ENCODE measurements around the gene NKAIN4.

The NKAIN4 gene

DNA sequence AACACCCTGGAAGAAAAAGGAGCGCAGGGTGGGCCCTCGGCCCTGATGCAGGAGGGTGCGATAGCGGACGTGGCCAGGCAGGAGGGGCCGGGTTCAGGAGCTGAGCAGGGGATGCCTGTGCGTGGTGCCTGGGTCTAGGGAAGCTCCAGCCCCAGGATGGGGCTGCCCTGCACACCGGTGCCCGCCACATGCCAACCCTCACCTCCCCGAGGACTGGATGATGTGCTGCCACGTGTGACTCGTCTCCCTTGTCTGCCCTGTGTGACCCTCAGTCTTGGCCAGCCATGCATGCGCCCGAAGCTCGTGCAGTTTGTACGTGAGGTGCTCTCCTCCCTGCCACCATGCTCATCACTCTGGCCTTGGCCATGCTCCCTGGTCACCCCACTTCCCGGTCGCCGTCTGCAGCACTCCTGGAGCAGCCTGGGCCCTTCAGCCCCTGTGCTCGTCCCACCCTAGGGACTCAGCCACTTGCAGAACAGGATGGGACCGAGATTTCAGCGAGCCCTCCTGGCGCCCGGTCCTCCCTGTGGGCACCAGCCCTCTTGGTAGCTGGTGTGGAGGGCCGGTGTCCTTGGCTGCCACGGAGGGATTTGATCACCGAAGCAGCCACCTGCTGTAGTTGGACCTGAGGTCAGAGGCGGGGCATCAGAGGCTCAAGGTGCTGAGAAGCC, 34.5 kb upstream of the NKAIN4 start:
- no peak for DNase-seq (ENCODE audit: low read depth in 2 of 2)

DNA sequence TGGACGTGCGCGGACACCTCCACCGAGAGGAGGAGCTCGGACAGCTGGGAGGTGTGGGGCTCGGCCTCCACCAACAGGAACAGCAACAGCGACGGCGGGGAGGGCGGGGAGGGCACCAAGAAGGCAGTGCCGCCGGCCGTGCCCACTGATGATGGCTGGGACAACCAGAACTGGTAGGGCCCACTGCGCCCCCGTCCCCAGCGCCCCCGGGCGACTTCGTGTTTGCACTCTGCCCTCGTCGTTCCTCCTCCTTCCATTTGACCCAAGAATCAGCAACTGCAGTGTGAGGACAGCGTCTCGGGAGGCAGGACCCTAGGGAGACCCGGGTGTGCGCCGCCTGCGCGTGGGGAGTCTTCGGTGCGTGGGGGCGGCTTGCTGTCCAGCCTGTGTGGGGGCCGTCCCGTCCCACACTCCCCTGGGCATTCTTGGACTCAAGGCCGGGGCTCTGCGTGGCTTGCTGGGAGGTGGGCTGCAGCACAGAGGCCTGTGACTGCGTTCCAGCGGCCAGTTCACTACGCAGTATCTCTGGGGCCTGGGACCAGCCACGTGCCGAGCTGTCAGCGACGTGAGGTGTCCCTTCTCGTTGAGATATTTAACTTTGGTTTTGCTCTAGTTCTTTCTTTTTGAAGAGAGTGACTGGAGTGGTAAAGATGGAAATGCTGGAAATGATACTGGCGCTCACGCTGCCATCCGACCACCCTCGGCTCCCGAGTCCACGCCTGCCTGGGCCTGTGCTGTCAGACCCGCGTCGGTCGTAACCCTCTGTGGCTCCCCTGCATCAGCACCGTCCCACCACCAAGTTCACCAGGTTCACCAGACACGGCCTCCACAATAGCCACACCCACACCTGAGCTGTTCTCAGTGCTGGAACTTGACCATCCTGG, 33.7 kb upstream of the NKAIN4 start:
- no peak for DNase-seq (ENCODE audit: low read depth in 2 of 2)

DNA sequence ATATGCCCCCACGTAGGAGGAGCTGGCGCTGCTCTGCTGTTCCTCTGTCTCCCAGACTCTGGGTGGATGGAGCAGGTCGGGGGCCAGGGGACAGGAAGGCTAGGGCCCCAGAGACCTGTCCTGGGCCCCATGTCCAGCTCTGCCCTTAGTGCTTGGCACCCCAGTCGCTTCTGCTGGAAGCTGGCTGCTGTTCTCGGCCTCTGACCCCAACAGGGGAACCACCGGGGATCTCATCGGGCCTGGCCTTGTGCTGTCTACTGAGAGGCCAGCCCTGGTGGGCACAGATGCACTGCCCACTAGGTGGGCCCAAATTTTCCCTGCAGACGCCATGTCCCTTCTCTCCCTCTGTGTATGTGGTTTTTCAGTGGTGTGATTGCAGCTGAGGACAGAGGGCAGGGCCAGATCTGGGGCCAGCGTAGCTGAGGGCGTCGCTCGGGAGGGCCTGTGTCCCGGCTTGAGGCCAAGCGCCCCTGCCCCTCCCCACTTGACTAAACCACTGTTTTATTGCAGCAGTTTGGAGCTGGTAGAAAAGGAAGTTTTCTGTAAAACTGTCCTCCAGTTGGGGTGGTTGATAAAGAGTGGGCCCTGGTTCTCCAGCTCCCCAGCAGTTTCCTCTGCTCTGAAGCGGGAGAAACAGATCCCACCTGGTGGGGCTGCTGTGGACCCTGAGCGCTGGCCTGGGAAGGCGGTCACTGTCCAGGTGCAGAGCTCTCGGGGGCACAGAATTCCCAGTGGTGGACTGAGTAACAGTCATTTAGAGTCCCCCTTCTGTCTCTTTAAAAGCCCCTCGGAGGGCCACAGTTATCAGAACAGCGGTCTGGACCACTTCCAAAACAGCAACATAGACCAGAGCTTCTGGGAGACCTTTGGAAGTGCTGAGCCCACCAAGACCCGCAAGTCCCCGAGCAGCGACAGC, 32.8 kb upstream of the NKAIN4 start:
- DNase-seq (ENCODE audit: low read depth in 2 of 2), result no peak

DNA sequence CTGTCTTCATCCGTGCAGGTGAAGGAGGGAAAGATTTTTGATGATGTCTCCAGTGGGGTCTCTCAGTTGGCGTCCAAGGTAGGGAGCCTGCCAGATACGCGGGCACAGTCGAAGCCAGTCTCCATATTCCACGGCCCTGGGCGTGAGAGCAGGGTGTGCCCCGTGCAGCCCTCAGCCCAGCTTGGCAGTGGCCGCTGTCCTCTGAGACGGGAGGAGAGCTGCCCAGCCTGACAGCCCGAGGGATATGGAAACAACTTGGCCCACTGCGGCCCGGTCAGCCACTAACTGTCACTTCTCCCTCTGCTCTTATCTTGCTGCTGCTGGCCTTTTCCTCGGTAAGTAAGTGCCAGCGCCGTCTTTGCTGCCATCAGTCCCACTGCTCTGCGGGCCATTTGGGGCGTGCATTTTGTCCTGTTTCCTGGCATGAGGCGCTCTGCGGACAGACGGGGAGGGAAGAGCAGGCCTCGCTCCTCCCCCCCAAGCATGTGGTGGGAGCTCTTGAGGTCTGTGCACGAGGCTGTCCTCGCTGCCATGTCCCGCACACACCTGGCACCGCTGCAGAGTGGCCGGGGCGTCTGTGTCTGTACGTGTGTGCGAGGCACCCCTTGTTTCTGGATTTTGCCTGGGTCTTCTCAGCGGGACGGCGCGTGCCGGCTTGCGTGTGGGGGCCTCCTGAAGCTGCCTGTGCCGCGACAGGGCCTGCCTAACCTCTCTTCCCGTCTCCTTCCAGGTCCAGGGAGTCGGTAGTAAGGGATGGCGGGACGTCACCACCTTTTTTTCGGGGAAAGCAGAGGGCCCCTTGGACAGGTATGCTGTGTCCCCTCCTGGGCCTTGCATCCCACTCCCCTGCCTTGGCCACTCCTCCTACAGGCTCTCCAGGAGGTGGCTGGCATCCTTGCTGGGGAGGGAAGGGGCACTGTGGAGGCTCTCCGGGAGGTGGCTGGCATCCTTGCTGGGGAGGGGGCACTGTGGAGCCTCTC, 31.7 kb upstream of the NKAIN4 start:
- DNase-seq (ENCODE audit: low read depth in 2 of 2), result no peak

DNA sequence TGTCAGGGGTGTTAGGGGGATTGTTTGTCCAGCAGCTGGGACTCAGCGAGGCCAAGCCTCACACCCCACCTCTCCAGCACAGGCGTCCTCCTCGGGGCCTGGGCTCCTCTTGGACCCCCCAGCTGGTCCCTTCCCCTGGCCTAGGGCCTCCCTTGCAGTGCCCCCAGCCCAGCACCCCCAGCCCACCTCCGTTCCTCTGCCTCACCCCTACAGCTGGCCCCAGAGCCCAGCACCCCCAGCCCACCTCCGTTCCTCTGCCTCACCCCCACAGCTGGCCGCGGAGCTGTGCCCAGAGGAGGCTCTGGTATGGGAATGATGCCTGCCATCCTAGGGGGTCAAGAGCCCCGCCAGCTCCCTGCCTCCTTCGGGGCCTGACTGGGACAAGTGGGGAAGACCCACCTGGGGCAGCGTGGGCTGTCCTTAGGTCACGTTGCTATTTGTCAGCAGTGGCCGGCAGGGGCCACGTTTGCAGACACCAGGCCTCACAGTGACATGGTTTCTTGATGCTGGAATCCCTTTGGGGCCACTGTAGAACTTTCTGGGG, 30.8 kb upstream of the NKAIN4 start:
- no peak for DNase-seq (ENCODE audit: low read depth in 2 of 2)

DNA sequence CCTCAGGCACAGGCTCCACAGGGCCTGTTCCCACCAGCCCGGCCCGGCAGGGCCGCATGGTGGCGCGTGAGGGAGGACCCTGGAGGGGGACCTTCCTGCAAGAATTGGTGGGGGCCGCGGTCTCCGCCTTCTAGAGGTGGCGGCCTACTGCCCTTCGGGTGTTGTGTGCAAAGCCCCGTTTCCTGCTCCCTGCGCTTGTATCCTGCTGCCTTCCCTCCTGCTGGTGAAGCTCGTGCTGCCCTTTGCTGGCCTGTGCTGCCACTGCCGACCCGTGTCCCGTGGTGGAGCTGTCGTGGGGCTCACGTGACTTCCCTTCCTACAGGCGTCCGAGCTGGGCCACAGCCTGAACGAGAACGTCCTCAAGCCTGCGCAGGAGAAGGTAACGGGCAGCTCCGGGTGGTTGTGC, 30.3 kb upstream of the NKAIN4 start:
- no peak for DNase-seq (ENCODE audit: low read depth in 2 of 2)

DNA sequence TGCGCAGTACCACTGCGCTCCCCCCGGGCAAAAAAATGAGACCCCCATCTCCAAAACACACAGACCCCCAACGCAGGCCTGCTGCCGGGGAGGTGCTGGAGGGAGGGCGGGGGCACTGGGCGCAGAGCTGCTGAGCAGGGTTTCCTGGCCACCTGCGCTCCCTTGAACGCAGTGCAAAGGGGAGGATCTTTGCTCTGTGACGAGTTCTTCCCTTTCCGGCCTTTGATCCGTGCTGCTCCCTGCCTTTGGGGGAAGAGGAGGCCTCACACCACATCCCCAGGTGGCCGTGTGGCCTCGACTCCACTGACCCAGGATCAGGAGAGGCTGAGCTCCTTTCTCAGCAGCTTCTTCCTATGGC, 29.8 kb upstream of the NKAIN4 start:
- DNase-seq (ENCODE audit: low read depth in 2 of 2), result no peak

DNA sequence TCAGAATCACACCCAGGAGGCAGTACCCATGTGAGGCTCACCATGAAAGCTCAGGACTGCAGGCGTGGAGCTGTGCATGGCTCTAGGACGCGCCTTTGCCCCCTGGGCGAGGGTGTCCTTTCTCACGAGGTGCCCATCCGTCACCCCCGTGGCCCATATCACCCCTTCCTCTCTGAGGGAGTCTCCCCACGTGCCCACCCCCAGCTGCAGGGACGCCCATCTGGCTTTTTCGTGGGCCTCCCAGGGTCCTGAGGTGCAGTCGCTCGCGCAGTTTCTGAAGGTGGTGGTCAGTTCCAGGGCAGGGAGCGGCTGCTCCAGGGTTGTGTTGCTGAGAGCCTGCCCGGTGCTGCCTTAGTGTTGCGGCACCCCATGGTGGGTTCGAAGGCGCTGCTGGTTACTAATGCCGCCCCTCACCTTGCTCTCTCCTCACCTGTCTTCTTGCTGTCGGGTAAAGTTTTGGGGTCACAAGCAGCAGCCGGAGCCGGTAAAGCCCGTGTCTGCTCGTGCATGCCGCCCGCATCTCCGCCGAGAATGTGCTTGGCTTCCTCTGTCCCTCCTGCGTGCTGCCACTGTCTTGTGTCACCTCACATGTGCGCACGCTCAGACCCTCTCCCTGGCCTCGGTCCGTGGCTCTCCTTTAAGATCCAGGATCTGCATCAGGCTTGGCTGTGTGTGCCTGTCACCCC, 29.3 kb upstream of the NKAIN4 start:
- DNase-seq (ENCODE audit: low read depth in 2 of 2), result no peak

DNA sequence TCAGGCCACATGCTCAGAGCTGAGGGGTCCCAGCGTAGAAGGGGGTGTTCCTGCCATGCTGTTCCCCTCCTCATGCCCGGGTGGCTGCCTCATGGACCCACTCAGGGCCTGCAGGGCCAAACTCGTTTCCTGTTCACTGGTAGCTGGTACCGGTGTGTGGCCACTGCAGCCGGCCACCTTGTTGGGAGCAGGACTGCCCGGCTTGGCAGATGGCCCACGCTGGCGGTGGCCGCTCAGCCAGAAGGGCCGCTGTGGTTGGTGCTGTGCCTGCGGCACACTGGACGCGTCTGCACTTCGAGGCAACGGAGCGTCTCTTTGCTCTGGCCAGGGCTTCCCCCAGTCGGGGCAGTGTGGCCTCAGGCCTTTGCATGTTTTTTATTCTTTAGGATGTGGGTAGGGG, 28.7 kb upstream of the NKAIN4 start:
- no peak for DNase-seq (ENCODE audit: low read depth in 2 of 2)

DNA sequence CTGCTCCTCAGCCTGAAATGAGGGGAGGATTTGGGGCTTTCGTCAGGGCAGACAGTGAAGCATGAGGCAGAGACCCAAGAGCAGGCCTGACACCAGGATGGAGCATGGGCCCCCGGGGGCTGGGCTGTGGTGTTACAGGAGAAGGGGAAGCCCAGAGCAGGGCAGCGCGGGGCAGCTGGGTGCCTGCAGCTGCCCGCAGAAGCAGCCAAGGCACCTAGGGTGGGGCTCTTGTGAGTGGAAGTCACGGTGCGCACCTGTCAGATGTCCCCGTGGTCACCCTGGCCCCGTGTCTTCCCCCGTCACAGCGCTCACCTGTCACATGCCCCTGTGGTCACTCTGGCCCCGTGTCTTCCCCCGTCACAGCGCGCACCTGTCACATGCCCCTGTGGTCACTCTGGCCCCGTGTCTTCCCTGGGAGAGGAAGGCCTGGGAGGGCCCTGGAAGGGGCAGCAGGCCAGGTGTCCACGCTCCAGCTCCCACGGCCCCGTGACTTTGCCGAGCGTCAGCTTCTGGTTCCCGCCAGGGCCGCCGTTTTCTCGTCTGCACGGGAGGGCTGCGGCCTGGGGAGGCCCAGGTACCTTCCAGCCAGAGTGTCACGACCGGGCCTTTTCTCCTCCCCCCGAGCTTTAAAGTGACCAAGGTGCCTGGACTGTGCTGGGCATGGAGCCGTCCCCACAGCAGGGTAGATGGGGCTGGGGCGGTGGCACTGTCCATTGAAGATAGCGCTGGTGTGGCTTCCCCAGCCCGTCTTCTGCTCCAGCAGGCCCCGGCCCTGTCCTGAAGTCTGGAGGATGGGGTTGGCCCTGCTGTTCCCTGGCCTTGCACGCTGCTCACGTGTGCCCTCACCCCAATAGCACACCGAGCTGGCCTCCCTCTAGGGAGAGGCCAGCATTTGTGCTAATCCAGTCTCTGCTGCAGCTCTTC, 27.7 kb upstream of the NKAIN4 start:
- DNase-seq (ENCODE audit: low read depth in 2 of 2), result no peak

DNA sequence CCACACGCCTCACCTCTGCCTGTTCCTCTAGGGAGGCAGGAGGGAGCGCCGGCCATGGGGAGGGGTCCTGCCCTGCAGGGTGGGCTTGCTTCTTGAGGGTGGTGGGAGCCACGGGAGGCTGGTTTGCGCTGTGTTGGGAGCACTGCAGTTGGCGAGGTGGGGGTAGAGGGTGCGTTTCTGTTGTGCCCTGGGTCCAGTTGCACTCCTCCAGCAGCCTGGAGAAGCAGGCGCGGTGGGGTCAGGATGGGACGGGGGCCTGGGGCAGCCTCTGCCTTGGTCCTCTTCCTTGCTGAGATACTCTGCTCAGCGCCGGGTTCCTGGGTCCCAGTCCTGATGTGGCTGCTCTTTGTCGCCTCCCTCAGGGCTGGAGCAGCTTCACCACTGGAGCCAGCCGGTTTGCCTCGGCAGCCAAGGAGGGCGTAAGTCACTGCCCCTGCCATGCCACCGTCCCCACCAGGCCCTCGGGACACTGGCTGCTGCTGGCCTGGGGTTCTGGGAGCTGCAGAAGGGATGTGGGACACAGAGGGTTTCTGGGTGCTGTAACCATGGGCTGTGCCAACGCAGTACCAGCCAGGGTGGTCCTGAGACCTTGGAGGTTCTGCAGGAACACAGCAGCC, 26.8 kb upstream of the NKAIN4 start:
- no peak for DNase-seq (ENCODE audit: low read depth in 2 of 2)

DNA sequence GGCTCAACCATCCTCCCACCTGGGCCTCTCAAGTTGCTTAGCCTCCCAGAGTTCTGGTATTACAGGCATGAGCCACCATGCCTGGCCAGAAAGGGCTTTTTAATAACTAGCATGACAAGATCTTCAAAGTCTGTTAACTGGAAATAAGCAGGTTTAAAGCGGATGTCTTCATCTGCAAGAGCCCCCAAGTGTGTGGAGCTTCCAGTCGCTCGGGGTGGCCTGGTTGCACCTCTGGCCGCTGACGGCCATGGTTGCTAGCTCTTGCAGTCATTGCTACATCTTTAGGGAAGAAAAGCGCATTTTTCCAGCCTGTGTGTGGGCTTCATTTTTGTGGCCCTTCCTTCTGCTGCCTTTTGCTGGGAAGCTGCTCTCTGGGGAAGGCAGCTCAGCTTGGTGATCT, 26.1 kb upstream of the NKAIN4 start:
- DNase-seq (ENCODE audit: low read depth in 2 of 2), result no peak

DNA sequence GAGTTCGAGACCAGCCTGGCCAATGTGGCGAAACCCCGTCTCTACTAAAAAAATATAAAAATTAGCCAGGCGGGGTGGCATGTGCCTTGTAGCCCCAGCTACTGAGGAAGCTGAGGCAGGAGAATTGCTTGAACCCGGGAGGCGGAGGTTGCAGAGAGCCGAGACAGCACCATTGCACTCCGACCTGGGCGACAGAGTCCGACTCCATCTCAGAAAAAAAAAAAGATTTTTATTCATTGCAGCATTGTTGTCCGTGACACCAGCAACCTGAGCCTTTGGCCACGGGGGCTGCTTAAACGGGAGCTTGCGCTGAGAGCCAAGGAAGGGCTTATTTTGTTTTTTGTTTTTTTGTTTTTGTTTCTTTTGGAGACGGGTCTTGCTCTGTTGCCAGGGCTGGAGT, 25.7 kb upstream of the NKAIN4 start:
- DNase-seq (ENCODE audit: low read depth in 2 of 2), result no peak

DNA sequence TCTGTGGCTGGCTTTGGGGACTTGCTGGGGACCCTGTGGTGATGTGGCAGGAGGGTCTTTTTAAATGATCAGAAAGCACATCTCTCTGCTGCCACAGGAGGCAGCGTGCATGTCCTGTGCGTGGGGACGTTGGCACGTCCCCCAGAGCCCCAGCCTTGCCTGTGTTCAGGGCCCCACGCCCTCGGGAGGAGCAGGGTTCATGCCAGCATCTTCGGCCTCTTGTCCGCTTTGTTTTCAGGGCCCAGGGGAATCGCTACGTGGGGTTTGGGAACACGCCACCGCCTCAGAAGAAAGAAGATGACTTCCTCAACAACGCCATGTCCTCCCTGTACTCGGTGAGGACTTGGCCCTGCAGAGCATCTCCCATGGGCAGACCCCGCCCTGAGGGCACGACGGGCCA, 24.4 kb upstream of the NKAIN4 start:
- DNase-seq (ENCODE audit: low read depth in 2 of 2), result no peak

DNA sequence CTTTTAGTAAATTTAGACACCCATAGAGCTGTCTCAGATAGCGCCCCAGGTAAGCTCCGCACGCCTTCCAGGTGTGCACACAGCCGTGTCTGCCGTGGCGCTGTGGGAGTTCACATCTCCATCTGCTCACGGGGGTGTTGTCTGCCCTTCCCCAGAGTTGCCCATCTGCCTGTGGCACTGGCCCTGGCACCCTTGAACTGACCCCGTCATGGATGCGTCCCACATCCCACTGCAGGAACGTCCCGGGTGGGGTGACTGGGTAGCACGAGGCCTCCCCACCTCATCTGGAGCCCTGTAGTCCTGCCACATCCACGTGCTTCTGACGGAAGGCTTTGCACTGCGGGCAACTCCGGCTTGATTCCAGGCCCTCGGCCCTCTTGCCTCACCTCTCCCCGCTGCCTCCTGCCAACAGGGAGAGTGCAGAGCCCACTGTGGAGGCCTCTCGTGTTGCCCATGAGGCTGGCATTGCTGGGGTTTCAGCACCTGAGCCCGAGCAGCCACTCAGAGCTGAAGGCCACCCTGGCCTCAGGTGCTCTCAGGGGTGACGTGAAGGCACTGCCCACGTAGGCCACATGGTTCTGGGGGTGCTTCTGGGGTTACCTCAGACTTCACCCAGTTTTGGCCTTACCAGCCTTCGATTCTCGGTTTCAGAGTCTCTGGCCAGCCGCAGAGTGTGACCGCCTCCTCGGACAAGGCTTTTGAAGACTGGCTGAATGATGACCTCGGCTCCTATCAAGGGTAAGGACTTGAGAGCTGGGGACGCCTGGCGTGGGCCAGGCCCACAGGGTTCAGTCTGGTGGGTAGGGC, 23.4 kb upstream of the NKAIN4 start:
- DNase-seq (ENCODE audit: low read depth in 2 of 2), result no peak

DNA sequence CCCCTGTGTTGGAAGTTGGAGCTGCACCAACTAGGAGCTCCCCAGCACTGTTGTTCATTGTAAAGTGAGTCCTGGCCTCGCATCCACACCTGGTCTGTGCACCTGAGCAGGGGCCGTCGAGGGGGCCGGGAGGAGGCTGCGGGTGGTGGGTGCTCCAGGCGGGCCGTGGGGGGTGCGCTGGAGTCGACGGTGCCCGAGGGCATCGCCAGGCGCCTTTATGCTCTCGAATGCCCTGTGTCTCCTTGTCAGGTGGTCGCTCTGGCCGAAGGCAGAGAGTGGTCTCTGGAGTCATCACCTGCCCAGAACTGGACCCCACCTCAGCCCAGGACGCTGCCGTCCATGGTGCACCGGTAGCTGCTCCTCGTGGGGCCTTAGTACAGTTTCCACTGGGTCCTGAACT, 22.7 kb upstream of the NKAIN4 start:
- DNase-seq (ENCODE audit: low read depth in 2 of 2), result no peak

DNA sequence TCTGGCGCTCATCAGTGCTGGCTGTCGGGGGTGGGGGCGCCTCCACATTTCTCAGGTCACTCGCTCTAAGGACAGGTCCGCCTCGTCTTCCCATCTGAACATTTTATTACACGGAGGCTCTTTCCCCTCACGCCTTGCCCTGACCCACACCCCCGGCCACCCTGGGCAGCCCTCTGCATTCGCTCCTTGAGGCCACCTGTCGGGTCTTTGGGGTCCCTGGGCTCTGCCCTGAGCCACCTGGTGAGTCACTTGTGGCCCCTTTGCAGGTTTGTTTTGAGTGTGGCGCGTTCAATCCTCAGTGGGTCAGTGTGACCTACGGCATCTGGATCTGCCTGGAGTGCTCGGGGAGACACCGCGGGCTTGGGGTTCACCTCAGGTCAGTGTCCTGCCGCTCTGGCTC, 21.6 kb upstream of the NKAIN4 start:
- DNase-seq (ENCODE audit: low read depth in 2 of 2), result no peak
